Gastrocnemius medialis (tissue), 4 donors: ENCODE measurements around the gene BCR. TPM values are rescaled to one million over a fixed set of nuclear protein-coding genes. Genes with fewer than 3 reads are reported as not detected.

ENCODE experiments used
- ATAC-seq, 2 donors: fragments of 150-250 bp; one replicate each; pipeline ENCODE4 v1.9.1; 2016
- DNase-seq, 2 donors: peaks; one replicate each; pipeline ENCODE4 v3.0.0-alpha.2; 2019
- H3K27ac ChIP-seq, 4 donors: fragments of 200-600 bp; sonication (generic); 1 replicate in 1 of 4; 2 replicates in 3 of 4; pipeline ENCODE4 v1.5.1; 2016 to 2018; ENCODE audit warnings: mild to moderate bottlenecking in 2 of 4, moderate library complexity in 1 of 4
- H3K27me3 ChIP-seq, 3 donors: fragments of 200-600 bp; sonication (generic) in 2 of 3; 1 replicate in 1 of 3; 2 replicates in 2 of 3; pipeline versions ENCODE4 v1.5.1 to v1.6.0; 2016 to 2019; ENCODE audit warnings: mild to moderate bottlenecking in 1 of 3, moderate library complexity in 1 of 3
- H3K36me3 ChIP-seq, 2 donors: fragments of 200-600 bp; sonication (generic) in 1 of 2; one replicate each; pipeline ENCODE4 v1.5.1; 2017 to 2018
- H3K4me1 ChIP-seq, 2 donors: fragments of 200-600 bp; sonication (generic) in 1 of 2; one replicate each; pipeline ENCODE4 v1.5.1; 2016 to 2017; ENCODE audit warnings: mild to moderate bottlenecking in 2 of 2
- H3K4me3 ChIP-seq, 4 donors: fragments of 200-600 bp; sonication (generic) in 3 of 4; 1 replicate in 1 of 4; 2 replicates in 3 of 4; pipeline ENCODE4 v1.5.1; 2016 to 2019; ENCODE audit warnings: mild to moderate bottlenecking in 2 of 4
- H3K9me3 ChIP-seq, 3 donors: fragments of 200-600 bp; sonication (generic) in 2 of 3; 1 replicate in 1 of 3; 2 replicates in 2 of 3; pipeline ENCODE4 v1.5.1; 2016 to 2019
- CTCF ChIP-seq, 5 experiments: fragments of 450-650 bp in 3 of 5; fragments of 200-600 bp in 2 of 5; sonication (generic) in 2 of 5; IDR thresholded peaks in 4 of 5; conservative IDR thresholded peaks in 1 of 5; 1 replicate in 4 of 5; 2 replicates in 1 of 5; pipeline ENCODE4 v1.5.1; 2016 to 2019; ENCODE audit warnings: antibody characterized with exemption in 5 of 5, mild to moderate bottlenecking in 3 of 5, moderate library complexity in 3 of 5
- POLR2A ChIP-seq, 2 donors: fragments of 450-650 bp; IDR thresholded peaks; one replicate each; pipeline ENCODE4 v1.6.1; 2017; ENCODE audit warnings: antibody characterized with exemption in 2 of 2, mild to moderate bottlenecking in 2 of 2, moderate library complexity in 2 of 2
- in situ Hi-C, 4 donors: fragments of 200-750 bp; cut with MboI; loops; one replicate each; pipeline versions ENCODE4 v1.15.0 to v1.8.0; 2017; ENCODE audit warnings: low sequenced_read_pairs in 4 of 4
- intact Hi-C: fragments of 100-400 bp; cut with DNase I; formaldehyde crosslinking; loops from one replicate; pipeline ENCODE4 v1.15.1; 2023; ENCODE audit warnings: low total_unique reads
- total RNA-seq, 4 donors: library from RNA; depleted of rRNA; stranded (reverse); fragments of >200 nt; gene quantifications; one replicate each; pipeline versions ENCODE4 v1.1.0 to v1.2.3, GENCODE V29; 2016

The BCR gene
- total RNA-seq, 4 donors from 2014 or later: 10.3 to 13.0 (median 12.4) TPM

GRCh38 chr22:23239429-23239828 lies 59.1 kb downstream of the BCR start:
- Histone ChIP-seq H3K9me3 (no peaks in the 10 kb centered on the region), H3K36me3 (no peaks in the 10 kb centered on the region), H3K4me3 (no peak overlapping the region), H3K27ac (no peak overlapping the region), H3K4me1 (peaks cover 28 to 29% of the 10 kb centered on the region in 2 donors), H3K27me3 (peaks cover 0 to 19% (median 2%) of the 10 kb centered on the region in 3 donors)
- in situ Hi-C loops (no loop called here), intact Hi-C loops (loop anchor here (5.0 kb wide), 1 partner anchor 57 kb away; the partner anchor contains the start of gene BCR)
- no peak for TF ChIP-seq POLR2A (IDR thresholded peaks at IDR 0.05)
- TF ChIP-seq CTCF (IDR thresholded peaks at IDR 0.05 in 4 of 5, conservative IDR thresholded peaks at IDR 0.05 in 1 of 5): no peak
- no peak for DNase-seq
- ATAC-seq: no peak

GRCh38 chr22:23240639-23241389 lies 60.5 kb downstream of the BCR start:
- ATAC-seq: no peak
- intact Hi-C loops (no loop called here), in situ Hi-C loops (no loop called here)
- TF ChIP-seq POLR2A (IDR thresholded peaks at IDR 0.05): no peak
- H3K4me3 ChIP-seq: no peak overlapping the region
- H3K9me3 ChIP-seq: no peaks in the 10 kb centered on the region
- H3K36me3 ChIP-seq: no peaks in the 10 kb centered on the region
- no peak overlapping the region for H3K27ac ChIP-seq
- peaks cover 27 to 29% of the 10 kb centered on the region in 2 donors for H3K4me1 ChIP-seq
- DNase-seq: no peak
- peaks cover 2 to 23% (median 8%) of the 10 kb centered on the region in 3 donors for H3K27me3 ChIP-seq

GRCh38 chr22:23241562-23242472 lies 61.5 kb downstream of the BCR start:
- intact Hi-C loops: no loop called here
- in situ Hi-C loops: no loop called here
- Histone ChIP-seq H3K4me3 (no peak overlapping the region), H3K9me3 (no peaks in the 10 kb centered on the region), H3K27me3 (peaks cover 3 to 33% (median 8%) of the 10 kb centered on the region in 3 donors), H3K4me1 (peaks cover 17 to 19% of the 10 kb centered on the region in 2 donors), H3K27ac (no peak overlapping the region), H3K36me3 (no peaks in the 10 kb centered on the region)
- DNase-seq (no peak), ATAC-seq (no peak)
- TF ChIP-seq POLR2A (IDR thresholded peaks at IDR 0.05) (no peak), CTCF (IDR thresholded peaks at IDR 0.05 in 4 of 5, conservative IDR thresholded peaks at IDR 0.05 in 1 of 5) (no peak)

GRCh38 chr22:23242473-23243001 lies 62.2 kb downstream of the BCR start:
- Histone ChIP-seq H3K4me3 (no peak overlapping the region), H3K36me3 (no peaks in the 10 kb centered on the region), H3K9me3 (no peaks in the 10 kb centered on the region), H3K27me3 (peaks cover 3 to 37% (median 8%) of the 10 kb centered on the region in 3 donors), H3K4me1 (peaks cover 10 to 12% of the 10 kb centered on the region in 2 donors), H3K27ac (no peak overlapping the region)
- in situ Hi-C loops (no loop called here), intact Hi-C loops (no loop called here)
- ATAC-seq (no peak), DNase-seq (no peak)
- TF ChIP-seq POLR2A (IDR thresholded peaks at IDR 0.05) (no peak), CTCF (IDR thresholded peaks at IDR 0.05 in 4 of 5, conservative IDR thresholded peaks at IDR 0.05 in 1 of 5) (no peak)
